H1 (cell line): Measurements from ENCODE around the gene PCDHGB5. TPM values are rescaled to one million over a fixed set of nuclear protein-coding genes. Genes with fewer than 3 reads are reported as not detected.

Experiments
- CHD7 ChIP-seq: fragments of 300-600 bp; sonication (generic); IDR thresholded peaks from 2 replicates; pipeline ENCODE4 v1.7.1; 2012; ENCODE audit warnings: low read length, moderate library complexity, mild to moderate bottlenecking, inconsistent platforms; ENCODE audit not compliant: insufficient replicate concordance
- E2F6 ChIP-seq: IDR thresholded peaks from 2 replicates; pipeline ENCODE4 v1.6.1; 2012; ENCODE audit warnings: inconsistent platforms
- POU5F1 ChIP-seq: IDR thresholded peaks from 2 replicates; pipeline ENCODE4 v1.6.1; 2011; ENCODE audit warnings: low read depth, mild to moderate bottlenecking, low read length, moderate library complexity
- RBBP5 ChIP-seq: IDR thresholded peaks from 2 replicates; pipeline ENCODE4 v1.7.1; 2012; ENCODE audit warnings: low read depth, mild to moderate bottlenecking, inconsistent platforms, low read length, moderate library complexity, borderline replicate concordance
- SAP30 ChIP-seq: fragments of 300-600 bp; sonication (generic); IDR thresholded peaks from 2 replicates; pipeline ENCODE4 v1.7.1; 2012; ENCODE audit warnings: low read length, moderate library complexity, mild to moderate bottlenecking, inconsistent platforms; ENCODE audit not compliant: insufficient read depth, insufficient replicate concordance
- polyA plus RNA-seq, 7 experiments: library from polyadenylated mRNA; depleted of rRNA in 3 of 7; stranded (reverse) in 5 of 7; unstranded in 2 of 7; fragments of >200 nt in 5 of 7; fragments of 200-250 nt in 2 of 7; gene quantifications; 1 replicate in 5 of 7; 2 replicates in 1 of 7; 4 replicates in 1 of 7; pipeline versions ENCODE4 v1.2.1 to v1.2.3, GENCODE V29; 2011 to 2013; ENCODE audit warnings: missing spikeins in 2 of 7, mixed read lengths in 2 of 7
- total RNA-seq: library from RNA; stranded (reverse); fragmentation: NEBNext Ultra II Directional; extraction: Animal tissue kit (Norgen Biotek cat#: 25700); gene quantifications from 2 replicates; pipeline ENCODE4 v1.2.1, GENCODE V29; 2021

PCDHGB5 gene
- total and polyA plus RNA-seq, 2 of the 8 experiments (the other 6 are each of a cell fraction or from before 2014, with no cell fraction given) = 1.1 to 2.6 TPM

GRCh38 chr5:141382469-141383294 lies 15.1 kb upstream of the PCDHGB5 start, which contains the start of gene PCDHGA7 (continued):
- TF ChIP-seq CHD7 (no peak), SAP30 (no peak), E2F6 (no peak), RBBP5 (no peak), POU5F1 (no peak)
